ENCODE data around the gene ARID3A.

Gene ARID3A

DNA sequence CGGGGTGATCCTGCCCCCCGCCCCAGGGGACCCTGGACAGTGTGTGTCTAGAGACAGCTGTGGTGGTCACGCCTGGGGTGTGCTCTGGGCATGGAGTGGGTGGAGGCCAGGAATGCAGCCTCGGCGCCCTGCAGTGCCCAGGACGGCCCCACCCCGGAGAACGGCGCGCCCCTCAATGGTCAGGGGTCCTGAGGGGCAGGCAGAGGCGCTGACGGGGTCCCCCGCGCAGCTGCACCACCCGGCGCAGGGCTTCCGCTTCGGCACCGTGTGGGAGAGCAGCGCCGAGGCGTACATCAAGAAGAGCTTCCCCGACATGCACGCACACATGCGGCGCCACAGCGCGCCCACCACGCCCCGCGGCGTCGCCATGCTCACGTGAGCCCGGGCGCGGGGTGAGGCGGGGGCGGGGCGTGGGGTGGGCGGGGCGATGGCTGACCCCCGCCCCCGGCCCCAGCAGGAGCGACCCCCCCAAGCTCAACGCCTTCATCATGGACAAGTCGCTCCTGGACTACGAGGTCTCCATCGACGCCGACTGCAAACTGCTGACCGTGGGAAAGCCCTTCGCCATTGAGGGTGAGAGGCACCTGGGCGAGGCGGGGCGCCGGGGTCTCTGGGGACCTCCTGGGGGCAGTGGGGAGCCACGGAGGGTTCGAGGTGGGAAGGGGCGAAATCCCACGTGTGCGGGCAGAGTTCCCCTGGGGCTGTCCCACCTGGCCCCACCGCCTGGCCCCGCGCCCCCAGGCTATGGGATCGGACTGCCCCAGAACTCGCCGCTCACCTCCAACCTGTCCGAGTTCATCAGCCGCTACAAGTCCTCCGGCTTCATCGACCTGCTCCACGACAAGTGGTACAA, 81.8 kb downstream of the ARID3A start:
- DNase-seq, result no peak

DNA sequence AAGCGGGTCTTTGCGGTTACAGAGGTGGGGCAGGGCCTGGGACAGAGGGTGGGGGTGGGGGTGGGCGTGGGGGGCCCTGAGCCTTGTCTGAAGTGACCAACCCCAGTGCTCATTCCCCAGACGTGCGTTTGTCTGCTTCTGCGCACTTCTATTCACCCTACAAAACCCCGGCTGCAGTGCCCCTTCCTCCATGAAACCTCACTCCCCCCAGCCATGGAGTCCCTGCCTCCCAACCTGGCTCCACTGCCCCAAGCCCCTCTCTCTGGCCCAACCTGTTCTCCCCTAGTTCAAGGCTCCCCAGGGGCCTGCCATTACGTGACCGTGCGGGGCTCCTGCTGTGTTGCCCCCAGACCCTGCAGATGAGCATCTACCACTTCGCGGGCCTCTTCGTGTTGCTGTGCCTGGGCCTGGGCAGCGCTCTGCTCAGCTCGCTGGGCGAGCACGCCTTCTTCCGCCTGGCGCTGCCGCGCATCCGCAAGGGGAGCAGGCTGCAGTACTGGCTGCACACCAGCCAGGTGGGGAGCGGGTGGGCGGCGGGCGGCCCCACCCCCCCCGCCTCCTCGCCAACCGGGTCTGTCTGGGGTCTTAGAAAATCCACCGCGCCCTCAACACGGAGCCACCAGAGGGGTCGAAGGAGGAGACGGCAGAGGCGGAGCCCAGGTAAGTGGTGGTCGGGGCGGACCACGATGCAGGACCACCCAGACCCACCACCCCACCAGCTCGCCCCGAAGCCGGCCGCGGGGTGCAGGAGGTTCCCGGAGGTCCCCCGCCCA, 82.6 kb downstream of the ARID3A start:
- no peak for DNase-seq

DNA sequence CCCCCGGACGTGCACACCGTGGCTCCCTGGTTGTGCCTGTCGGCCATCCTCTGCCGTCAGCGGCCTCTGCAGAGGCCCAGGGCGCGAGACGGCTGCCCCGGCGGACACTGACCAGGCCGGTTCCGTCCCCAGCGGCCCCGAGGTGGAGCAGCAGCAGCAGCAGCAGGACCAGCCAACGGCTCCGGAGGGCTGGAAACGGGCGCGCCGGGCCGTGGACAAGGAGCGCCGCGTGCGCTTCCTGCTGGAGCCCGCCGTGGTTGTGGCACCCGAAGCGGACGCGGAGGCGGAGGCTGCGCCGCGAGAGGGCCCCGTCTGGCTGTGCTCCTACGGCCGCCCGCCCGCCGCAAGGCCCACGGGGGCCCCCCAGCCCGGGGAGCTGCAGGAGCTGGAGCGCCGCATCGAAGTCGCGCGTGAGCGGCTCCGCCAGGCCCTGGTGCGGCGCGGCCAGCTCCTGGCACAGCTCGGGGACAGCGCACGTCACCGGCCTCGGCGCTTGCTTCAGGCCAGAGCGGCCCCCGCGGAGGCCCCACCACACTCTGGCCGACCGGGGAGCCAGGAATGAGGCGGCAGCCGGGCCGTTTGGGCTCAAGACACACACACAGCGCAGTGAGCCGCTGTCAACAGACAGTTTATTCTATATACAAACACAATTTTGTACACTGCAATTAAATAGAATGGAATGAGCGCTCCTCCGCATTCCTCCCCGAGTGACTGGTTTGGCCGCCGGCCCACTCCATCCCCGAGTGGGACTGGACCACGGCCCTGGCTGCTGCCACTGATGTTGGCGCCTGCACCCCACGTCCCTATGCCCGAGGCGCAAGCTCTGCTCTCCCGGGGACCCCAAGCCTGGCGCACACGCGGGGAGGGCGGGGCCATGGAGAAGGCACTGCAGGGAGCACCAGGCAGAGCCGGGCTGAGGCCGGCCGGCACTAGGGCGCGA, 83.5 kb downstream of the ARID3A start:
- no peak for DNase-seq

DNA sequence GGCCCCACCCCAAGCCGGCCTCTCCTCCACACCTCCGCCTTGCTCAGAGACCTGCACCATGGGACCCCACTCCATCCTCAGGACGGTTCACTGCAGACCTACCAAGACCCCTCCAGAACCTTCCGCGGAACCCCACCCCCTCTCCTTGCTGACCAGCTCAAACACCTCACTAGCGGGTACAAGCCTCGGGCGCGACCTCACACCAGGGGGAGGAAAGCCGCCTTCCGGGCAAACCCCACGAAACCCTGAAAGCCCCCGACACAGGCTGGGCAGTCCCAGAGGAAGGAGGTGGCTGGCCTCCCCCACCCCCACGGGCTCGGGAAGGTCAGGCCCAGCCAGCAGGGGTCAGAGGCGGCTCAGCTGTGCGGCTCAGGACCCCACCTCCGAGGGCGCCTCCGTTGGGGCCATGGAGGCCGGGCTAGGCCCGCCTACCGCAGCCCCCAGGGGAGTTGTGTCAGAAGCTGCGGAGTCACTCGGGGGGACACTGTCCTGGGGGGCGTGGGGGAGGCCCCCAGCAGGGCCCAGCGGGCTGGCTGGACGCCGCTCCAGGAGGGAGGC, 84.2 kb downstream of the ARID3A start:
- DNase-seq, result no peak

DNA sequence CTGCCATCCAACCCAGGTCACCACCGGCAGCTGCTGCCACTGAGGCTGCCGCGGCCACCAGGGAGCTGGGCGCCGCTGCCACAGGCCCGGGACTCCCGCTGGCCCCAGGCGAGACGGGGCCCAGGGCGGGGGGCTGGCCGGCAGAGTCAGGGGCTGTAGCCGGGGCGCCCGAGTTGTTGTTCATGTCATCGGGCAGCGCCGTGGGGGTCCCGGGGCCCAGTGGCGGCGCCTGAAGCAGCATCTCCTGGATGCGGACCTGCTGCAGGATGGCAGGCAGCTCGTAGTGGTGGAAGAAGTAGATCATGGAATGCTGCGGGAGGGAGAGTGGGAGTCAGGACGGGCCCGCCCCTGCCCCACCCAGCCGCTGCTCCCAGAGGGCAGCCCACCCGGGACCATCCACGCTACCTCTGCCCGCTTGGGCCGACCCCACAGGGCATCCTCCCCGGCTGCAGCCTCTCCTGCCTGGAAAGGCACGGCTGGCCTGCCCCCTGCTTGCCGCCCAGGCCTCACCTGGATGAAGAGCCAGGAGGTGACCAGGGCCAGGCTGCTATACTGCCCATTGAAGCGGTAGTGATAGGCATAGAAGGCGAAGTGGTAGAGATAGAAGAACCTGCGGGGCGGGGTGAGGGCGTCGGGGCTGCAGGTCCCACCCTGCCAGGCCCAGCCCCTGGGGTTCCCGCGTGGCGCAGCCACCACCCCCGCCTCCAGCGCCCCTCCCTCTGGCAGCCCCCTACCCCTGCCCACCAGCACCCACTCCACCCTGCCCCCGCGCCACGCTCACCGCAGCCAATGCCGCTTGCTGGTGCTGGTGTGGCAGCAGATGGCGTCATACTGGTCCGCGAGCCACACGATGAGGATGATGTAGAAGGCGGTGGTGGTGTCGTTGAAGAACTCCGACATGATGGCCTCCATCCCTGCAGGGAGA, 85.0 kb downstream of the ARID3A start:
- no peak for DNase-seq

DNA sequence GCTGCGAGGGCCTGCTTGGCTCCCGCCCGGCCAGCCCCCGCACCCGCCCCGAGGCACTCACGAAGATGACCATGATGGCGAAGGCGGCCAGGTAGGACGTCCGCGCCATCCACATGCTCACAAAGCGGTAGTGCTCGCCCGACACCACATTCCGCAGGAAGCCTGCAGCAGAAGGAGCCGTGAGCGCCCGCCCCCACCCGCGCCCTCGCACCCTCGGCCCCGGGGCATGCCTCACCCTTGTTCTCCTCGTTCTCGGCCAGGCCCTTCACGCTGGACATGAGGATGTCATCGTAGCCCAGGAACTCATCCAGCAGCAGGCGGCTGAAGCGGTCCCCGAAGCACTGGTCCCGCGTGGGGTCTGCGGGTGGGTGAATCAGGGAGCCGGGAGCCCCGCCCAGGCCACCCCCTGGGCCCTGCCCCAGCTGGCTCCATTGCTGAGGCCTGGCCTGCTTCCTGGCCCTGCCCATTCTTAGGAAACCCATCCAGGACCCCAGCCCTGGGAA, 86.0 kb downstream of the ARID3A start:
- no peak for DNase-seq

DNA sequence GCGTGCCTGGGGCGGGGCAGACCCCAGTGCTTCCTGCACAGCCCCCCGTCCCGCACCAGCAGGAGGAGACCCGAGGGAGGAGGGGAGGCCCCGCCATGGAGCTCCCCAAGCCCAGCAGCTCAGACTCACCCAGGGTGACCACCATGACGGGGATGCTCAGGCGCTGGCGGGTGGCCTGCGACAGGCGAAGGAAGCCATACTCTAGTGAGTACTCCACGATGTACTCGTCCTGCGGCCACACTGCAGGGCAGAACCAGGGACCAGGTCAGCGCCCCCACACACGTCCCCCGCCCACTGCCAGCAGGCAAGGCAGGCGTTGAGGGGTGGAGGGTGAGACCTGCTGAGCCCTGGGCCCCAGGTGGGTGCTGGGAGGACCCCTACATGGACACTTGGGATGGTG, 86.5 kb downstream of the ARID3A start:
- DNase-seq, result no peak

DNA sequence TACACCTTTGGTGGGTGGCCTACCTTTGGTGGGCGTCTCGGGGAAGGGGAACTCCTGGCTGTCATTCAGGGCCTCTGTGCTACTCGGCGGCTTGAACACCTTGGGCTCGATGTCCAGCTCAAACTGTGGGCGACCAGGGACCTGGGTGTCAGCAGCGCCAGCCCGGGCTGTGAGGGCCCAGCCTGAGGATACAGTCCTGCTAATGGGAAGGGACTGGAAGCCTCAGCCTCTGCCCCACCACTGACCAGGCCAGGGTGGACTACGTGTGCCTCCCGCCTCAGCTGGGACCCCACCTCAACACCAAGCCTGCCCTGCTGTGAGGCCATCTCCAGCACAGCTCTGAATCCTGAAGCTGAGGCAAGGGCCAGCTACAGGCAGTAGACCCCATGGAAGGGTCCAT, 87.4 kb downstream of the ARID3A start:
- no peak for DNase-seq

DNA sequence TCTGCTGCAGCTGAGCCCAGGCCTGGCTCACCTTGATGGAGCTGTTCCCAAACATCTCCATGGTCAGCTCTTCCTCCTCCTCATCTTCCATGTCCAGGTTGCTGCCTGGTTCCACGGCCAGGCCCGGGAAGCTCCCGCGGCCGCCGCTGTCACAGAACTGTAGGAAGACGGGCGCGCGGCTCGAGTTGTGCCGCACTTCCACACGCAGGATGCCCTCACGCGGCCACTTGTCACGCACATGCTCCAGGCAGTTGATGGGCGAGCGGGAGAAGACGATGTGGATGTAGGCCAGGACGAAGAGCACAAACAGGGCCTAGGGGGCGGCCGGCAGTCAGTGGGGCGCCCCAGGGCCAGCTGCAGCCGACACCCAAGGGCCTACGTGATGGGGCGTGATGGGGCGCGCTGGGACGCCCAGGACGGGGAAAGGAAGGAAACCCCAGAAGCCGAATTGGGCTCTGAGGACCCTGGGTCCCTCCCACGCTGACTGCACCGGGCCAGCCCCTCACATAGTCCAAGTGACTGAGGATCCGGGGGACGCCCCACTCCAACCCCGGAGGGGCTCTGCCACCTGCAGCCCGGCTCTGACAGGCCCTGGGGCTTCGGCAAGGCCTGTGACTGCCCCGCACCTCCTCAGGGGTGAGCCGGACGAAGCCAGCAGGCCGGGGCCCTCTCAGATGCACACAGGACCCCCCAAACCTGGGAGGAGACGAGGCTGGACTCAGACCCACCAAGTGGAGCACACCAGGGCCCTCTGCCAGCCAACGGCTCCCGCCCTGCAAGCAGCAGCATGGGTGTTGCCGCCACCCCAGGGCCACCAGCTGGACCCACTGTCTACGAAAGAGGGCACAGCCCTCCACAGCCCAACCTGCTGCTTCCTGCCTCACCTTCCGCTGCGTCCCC, 88.6 kb downstream of the ARID3A start:
- no peak for DNase-seq

DNA sequence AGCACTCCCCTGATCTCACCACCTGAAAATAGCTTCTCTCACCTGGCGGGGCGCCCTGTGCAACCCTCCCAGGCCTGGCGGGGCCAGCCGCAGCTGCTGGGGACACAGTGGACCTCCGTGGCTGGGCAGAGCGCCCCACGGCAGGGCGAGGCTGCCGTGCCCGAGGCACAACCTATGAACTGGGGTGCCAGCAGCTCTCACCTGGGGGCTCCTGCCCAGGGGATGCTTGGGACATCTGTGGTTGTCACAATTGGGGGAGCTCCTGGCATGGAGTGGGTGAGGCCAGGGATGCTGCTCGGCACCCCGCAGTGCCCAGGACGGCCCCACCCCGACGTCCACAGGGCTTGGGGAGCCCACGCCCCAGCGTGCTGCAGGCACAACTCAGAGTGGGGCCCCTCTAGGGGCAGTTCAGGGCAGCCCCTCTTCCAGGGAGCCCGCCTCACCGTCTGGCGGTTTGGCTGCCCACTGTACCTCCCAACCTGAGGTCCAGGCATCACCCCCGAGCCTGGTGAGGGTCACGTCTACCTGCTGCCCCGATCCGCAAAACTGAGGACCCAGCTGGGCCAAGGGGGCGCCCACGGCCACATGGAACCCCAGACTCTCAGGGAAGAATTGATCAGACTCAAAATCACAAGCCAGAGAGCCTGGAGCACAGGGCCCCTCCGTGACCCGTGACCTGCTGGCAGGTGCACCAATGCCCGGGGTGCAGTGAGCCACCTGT, 89.4 kb downstream of the ARID3A start:
- no peak for DNase-seq

DNA sequence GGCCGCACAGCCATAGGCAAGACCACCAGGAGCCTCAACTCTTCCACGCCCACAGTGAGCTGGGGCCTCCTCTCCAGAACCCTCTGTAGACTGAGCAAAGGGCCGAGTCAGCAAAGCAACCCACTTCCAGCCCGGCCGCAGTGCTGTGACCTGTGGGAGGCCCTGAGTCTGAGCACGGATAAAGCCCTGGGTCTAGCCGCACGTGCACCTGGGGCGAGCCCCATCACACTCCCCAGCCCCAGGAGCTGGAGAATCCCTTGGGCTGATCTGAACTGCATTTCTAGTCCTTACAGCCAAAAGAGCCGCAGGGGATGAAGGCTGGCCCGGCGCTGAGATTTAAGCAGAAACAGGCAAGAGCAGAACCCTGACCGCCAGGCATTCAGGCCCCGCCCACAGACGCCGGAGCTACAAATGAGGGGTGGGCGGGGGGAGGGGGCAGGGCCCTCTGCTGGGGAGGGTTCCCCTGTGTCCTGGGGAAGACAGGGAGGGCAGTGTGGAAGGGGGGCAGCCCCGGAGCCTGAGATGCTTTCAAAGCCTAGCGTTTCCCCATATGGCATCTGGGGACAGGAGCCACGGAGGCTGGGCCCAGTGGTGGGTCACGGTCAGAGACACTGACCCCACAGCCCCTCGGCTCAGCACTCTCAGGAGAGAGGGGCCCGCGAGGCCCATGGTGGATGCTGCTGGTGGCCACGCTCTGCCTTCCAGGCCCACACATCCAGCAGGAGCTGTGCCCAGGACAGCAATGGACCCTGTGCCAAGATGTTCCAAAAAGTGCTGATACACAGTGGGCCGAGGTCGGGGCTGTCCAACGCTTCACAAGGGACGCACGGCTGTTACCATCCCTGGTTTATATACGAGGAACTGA, 90.2 kb downstream of the ARID3A start:
- DNase-seq, result no peak

DNA sequence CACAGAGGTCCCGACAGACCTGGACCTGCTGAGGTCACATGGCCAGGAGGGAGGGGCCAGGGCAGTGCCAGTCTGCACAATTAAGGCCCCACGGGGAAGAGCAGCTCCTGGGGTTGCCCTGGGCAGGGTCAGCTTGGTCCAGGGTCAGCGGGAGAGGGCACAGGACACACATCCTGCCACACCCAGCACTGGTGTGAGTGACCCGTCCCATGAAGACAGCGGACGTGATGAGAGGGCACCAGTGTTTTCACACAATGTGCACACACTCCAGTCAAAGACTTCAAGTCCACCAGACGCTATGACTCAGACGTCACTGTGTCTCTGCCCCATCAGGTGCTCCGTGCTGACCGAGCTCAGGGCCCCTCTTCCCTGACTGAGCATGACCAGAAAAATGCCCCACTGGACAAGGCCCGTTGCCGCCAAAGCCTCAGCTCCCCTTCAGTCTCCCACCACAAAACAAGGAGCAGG, 90.8 kb downstream of the ARID3A start:
- DNase-seq, result no peak

DNA sequence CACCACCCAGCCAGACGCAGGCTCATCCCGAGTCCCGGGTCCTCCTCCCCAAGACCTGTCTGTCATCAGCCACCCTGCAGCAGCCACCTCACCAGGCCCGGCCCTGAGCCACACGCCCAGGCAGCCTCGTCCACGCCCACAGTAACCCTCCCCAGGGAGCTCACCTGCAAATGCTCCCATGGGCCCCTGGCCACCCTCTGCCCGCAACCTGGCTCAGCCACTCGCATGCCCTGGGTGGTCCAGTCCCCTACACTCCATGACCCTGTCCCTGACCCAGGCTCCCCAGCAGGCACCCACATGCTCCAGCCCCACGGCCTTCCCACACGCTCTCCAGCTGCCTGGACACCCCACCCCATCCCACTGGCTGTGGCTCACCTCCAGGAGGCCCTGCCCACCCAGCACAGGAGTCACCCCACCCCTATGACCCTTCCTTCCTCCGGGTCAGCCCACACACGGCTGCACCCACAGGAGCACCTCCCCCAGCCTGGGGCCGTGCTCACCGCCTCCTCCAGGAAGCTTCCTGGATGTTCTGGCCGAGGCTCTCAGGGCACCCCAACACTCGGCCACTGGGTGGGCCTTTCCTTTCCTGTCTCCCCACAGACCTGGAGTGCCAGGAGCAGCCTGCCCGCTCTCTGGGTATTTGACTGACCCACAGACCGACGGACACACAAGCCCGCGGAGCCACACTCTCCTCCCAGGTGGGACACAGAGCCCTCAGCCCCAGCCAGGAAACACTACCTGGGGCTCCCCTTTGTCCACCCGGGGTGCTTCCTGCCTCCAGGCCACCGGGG, 91.5 kb downstream of the ARID3A start:
- DNase-seq, result no peak

DNA sequence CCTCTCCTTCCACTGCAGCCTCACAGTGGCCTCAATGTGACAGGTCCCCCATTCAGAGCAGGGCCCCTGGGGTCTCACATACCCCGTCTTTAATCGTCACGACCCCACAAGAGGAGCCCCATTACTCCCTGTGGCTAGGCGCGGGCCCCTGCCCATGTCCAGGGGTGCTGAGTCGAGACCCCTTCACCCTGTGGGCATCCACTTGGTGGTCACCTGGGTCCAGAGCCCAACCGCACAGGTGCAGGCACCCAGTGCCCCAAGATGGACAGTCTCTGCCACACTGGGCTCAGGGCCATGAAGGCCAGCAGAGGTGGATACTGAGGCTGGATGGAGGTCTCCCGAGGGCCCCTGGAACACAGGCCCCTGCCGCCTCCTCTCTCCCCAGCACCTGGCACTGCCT, 92.1 kb downstream of the ARID3A start:
- DNase-seq, result no peak

DNA sequence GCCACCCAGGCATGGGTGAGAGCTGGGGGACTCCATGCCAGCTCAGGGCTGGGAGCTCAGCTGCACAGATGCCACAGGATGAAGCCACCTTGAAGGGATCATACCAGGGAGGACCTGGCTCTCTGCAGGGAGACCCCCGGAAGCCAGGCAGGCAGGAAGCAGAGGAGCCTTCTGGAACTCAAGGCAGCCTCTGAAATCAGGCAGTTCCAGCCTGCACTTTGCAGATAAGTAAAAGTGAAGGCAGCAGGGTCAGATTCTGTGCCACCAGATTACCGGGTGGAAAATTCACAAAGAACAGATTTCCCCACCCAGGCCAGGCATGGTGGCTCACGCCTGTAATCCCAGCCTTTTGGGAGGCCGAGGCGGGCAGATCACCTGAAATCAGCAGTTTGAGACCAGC, 92.6 kb downstream of the ARID3A start:
- DNase-seq, result no peak

DNA sequence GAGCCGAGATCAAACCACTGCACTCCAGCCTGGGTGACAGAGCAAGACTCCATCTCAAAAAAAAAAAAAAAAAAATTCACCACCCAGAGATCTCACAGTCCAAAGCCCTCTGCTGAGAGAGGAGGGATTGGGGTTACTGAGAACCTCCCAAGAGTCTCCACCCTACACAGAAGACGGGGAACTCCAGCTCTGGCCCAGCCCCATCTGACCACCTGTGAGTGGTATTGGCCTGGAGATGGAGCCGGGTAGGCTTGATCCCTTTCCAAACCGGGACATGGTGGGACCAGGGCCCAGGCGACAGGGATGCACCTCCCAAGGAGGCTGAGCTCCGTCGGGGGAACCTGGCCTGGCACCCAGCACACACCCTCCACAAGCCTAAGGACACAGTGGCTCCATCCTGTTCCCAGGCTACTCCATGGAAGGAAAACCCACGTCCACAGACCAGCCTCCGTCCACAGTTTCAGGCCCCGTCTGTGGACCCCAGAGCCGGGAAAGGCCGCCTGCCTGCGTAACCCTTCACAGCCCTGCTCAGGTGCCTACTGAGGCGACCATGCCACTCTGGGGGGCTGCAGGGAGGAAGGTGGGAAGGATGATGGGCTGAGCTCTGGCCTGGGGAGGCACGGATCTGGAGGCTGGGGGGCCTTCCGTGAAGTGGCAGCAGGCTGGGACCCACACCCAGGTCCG, 93.2 kb downstream of the ARID3A start:
- DNase-seq, result no peak

DNA sequence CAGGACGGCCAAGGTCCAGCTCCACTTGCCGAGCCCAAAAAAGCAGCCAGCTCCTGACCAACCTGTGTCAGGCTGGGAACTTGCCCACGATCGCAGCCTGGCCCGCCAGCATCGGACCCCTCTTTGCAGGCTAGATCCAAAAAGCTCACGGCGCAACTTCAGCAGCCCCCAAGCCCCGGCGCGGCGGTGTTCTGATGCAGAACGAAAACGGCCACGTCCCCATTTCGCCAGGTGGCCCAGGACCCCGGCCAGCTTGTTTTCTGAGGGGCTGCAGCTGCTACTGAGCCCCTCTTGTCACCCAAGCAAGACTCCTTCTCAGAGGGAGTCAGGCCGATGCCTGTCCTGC, 93.8 kb downstream of the ARID3A start:
- DNase-seq, result no peak
